HCT116 (cell line): ENCODE results near the gene TEAD1. TPM values are rescaled to one million over a fixed set of nuclear protein-coding genes. Genes with fewer than 3 reads are reported as not detected.

ENCODE experiments used
- ATAC-seq: fragments of 200-7000 bp; cut with Tn5 transposase; 2 replicates; pipeline ENCODE4 v1.9.1; 2020; ENCODE audit warnings: mild to moderate bottlenecking, moderate library complexity
- BruUV-seq: library from RNA; stranded (reverse); fragments of 400-500 nt; replicated peaks from 2 replicates; lab custom pipeline; 2021; lab: Mats Ljungman, UMichigan
- CTCF ChIA-PET: fragments of 300-600 bp; sonication (Branson Sonifier 250); formaldehyde crosslinking; loops from one replicate; lab custom pipeline; 2021; ENCODE audit warnings: antibody characterized with exemption; lab: Charles Lee
- POLR2A ChIA-PET: fragments of 300-600, 350-600 bp; sonication (Branson Sonifier 250); formaldehyde crosslinking; loops from one replicate; lab custom pipeline; 2021; ENCODE audit warnings: antibody characterized with exemption; lab: Charles Lee
- RAD21 ChIA-PET, 2 experiments: fragments of 300-600 bp; sonication (Branson Sonifier 250); formaldehyde crosslinking; loops; one replicate each; lab custom pipeline; 2023; ENCODE audit warnings: low total read pairs in 2 of 2; ENCODE audit not compliant: uncharacterized antibody in 2 of 2, unreplicated experiment in 2 of 2, low non-redundant PET in 1 of 2; lab: Charles Lee
- DNase-seq: peaks from one replicate; pipeline ENCODE4 v3.0.0-alpha.2; 2010; ENCODE audit warnings: low read depth, low spot score
- H2AFZ ChIP-seq: fragments of 200-600 bp; shearing (Covaris generic), sonication (generic); 2 replicates; pipeline ENCODE4 v1.6.1; 2017; ENCODE audit warnings: low read depth, mixed run types, mixed read lengths, antibody characterized with exemption, low read length; ENCODE audit not compliant: poor library complexity, severe bottlenecking
- H3K27ac ChIP-seq: 2 replicates; pipeline ENCODE4 v1.5.1; 2012; ENCODE audit warnings: low read depth, low read length
- H3K27me3 ChIP-seq: fragments of 200-600 bp; sonication (generic); 2 replicates; pipeline ENCODE4 v1.6.1; 2016; ENCODE audit warnings: mixed run types, low read length, mixed read lengths; ENCODE audit not compliant: insufficient read depth
- H3K36me3 ChIP-seq, 2 experiments: fragments of 200-500 bp in 1 of 2; fragments of 200-600 bp in 1 of 2; sonication (Bioruptor generic) in 1 of 2; sonication (generic) in 1 of 2; 2 replicates each; pipeline versions ENCODE4 v1.5.1 to v1.6.1; 2014 to 2016; ENCODE audit warnings: low read length in 2 of 2, inconsistent platforms in 1 of 2, mixed read lengths in 1 of 2, mixed run types in 1 of 2; ENCODE audit not compliant: insufficient read depth in 2 of 2, control insufficient read depth in 1 of 2
- H3K4me1 ChIP-seq, 2 experiments: fragments of 200-600 bp in 1 of 2; sonication (generic) in 1 of 2; 2 replicates each; pipeline versions ENCODE4 v1.5.1 to v1.6.1; 2012 to 2017; ENCODE audit warnings: low read length in 2 of 2, inconsistent platforms in 1 of 2, mild to moderate bottlenecking in 1 of 2, mixed read lengths in 1 of 2, mixed run types in 1 of 2, moderate library complexity in 1 of 2; ENCODE audit not compliant: insufficient read depth in 2 of 2, control insufficient read depth in 1 of 2
- H3K4me2 ChIP-seq: fragments of 200-600 bp; sonication (generic); 2 replicates; pipeline ENCODE4 v1.6.1; 2017; ENCODE audit warnings: mixed run types, low read length, mixed read lengths
- H3K4me3 ChIP-seq, 2 experiments: fragments of 200-600 bp in 1 of 2; sonication (generic) in 1 of 2; replicated peaks in 1 of 2; 2 replicates each; pipeline ENCODE4 v1.5.1; 2011 to 2016; ENCODE audit warnings: low read length in 2 of 2, control low read depth in 1 of 2, low read depth in 1 of 2, mild to moderate bottlenecking in 1 of 2, mixed read lengths in 1 of 2, mixed run types in 1 of 2
- H3K79me2 ChIP-seq: fragments of 200-600 bp; sonication (generic); 2 replicates; pipeline ENCODE4 v1.6.1; 2017; ENCODE audit warnings: mild to moderate bottlenecking, mixed run types, low read length, moderate library complexity, mixed read lengths; ENCODE audit not compliant: insufficient read depth
- H3K9ac ChIP-seq: fragments of 200-600 bp; sonication (generic); 2 replicates; pipeline ENCODE4 v1.6.1; 2016; ENCODE audit warnings: low read length, mixed read lengths
- H3K9me2 ChIP-seq: fragments of 200-600 bp; sonication (generic), shearing (Covaris generic); 2 replicates; pipeline ENCODE4 v1.6.1; 2017; ENCODE audit warnings: mixed run types, mild to moderate bottlenecking, moderate library complexity; ENCODE audit not compliant: insufficient read depth
- H3K9me3 ChIP-seq, 2 experiments: fragments of 200-500 bp in 1 of 2; fragments of 200-600 bp in 1 of 2; sonication (Bioruptor generic) in 1 of 2; sonication (generic) in 1 of 2; 2 replicates each; pipeline ENCODE4 v1.6.1; 2014 to 2017; ENCODE audit warnings: low read length in 2 of 2, mixed read lengths in 2 of 2, inconsistent platforms in 1 of 2, low read depth in 1 of 2, mild to moderate bottlenecking in 1 of 2, mixed run types in 1 of 2, moderate library complexity in 1 of 2; ENCODE audit not compliant: control insufficient read depth in 1 of 2, insufficient read depth in 1 of 2
- H4K20me1 ChIP-seq: fragments of 200-600 bp; sonication (generic), shearing (Covaris generic); 2 replicates; pipeline ENCODE4 v1.6.1; 2017; ENCODE audit warnings: mixed run types, mild to moderate bottlenecking, moderate library complexity; ENCODE audit not compliant: insufficient read depth
- ATF3 ChIP-seq: IDR thresholded peaks from 2 replicates; pipeline ENCODE4 v1.6.1; 2012
- CBX3 ChIP-seq: IDR thresholded peaks from 2 replicates; pipeline ENCODE4 v1.6.1; 2012; ENCODE audit warnings: low read depth
- CTCF ChIP-seq, 3 experiments: fragments of 200-600 bp in 1 of 3; sonication (generic) in 1 of 3; IDR thresholded peaks in 2 of 3; conservative IDR thresholded peaks in 1 of 3; 2 replicates each; pipeline ENCODE4 v1.5.1; 2012 to 2017; ENCODE audit warnings: low read depth in 2 of 3, low read length in 2 of 3, antibody characterized with exemption in 1 of 3, borderline replicate concordance in 1 of 3, control low read depth in 1 of 3, mild to moderate bottlenecking in 1 of 3, mixed read lengths in 1 of 3, mixed run types in 1 of 3, moderate library complexity in 1 of 3; ENCODE audit not compliant: insufficient read depth in 1 of 3
- EGR1 ChIP-seq: IDR thresholded peaks from 2 replicates; pipeline ENCODE4 v1.6.1; 2012; ENCODE audit warnings: low read depth
- ELF1 ChIP-seq: IDR thresholded peaks from 2 replicates; pipeline ENCODE4 v1.6.1; 2012; ENCODE audit warnings: low read depth, borderline replicate concordance
- FOSL1 ChIP-seq: IDR thresholded peaks from 2 replicates; pipeline ENCODE4 v1.6.1; 2012; ENCODE audit warnings: low read depth
- JUND ChIP-seq: IDR thresholded peaks from 2 replicates; pipeline ENCODE4 v1.6.1; 2012
- MAX ChIP-seq: IDR thresholded peaks from 2 replicates; pipeline ENCODE4 v1.6.1; 2012
- POLR2A ChIP-seq: IDR thresholded peaks from 2 replicates; pipeline ENCODE4 v1.7.0; 2011; ENCODE audit warnings: borderline replicate concordance; ENCODE audit not compliant: insufficient read depth, insufficient read length; ENCODE audit errors: extremely low read depth
- POLR2AphosphoS5 ChIP-seq: IDR thresholded peaks from 2 replicates; pipeline ENCODE4 v1.6.1; 2011; ENCODE audit warnings: mild to moderate bottlenecking, low read depth, low read length, moderate library complexity
- RAD21 ChIP-seq: IDR thresholded peaks from 2 replicates; pipeline ENCODE4 v1.6.1; 2012; ENCODE audit warnings: low read depth, mild to moderate bottlenecking
- REST ChIP-seq: IDR thresholded peaks from 2 replicates; pipeline ENCODE4 v1.6.1; 2012; ENCODE audit warnings: low read depth
- SIN3A ChIP-seq: IDR thresholded peaks from 2 replicates; pipeline ENCODE4 v1.6.1; 2012; ENCODE audit warnings: low read depth
- SRF ChIP-seq: IDR thresholded peaks from 2 replicates; pipeline ENCODE4 v1.6.1; 2012; ENCODE audit warnings: low read depth
- TCF7L2 ChIP-seq: IDR thresholded peaks from 2 replicates; pipeline ENCODE4 v1.7.0; 2011; ENCODE audit warnings: borderline replicate concordance, inconsistent platforms; ENCODE audit not compliant: insufficient read depth, insufficient read length; ENCODE audit errors: extremely low read depth
- YY1 ChIP-seq: IDR thresholded peaks from 2 replicates; pipeline ENCODE4 v1.6.1; 2011; ENCODE audit warnings: low read length, low read depth, moderate library complexity, mild to moderate bottlenecking; ENCODE audit not compliant: insufficient replicate concordance; ENCODE audit errors: extremely low read depth
- ZFX ChIP-seq: fragments of 450-650 bp; IDR thresholded peaks from 2 replicates; pipeline ENCODE4 v1.6.1; 2017
- ZNF274 ChIP-seq: fragments of 200-500 bp; sonication (Bioruptor generic); IDR thresholded peaks from 2 replicates; pipeline ENCODE4 v1.6.1; 2014; ENCODE audit warnings: mild to moderate bottlenecking, low read depth, low read length, inconsistent platforms
- intact Hi-C: fragments of 100-400 bp; cut with micrococcal nuclease; formaldehyde crosslinking; loops from 2 replicates; pipeline ENCODE4 v1.10.0; 2022
- total RNA-seq: library from RNA; stranded (reverse); gene quantifications from one replicate; pipeline ENCODE4 v1.2.1, GENCODE V29; 2021; ENCODE audit not compliant: unreplicated experiment
- TF ChIP-seq, protein P1 (sequence below): IDR thresholded peaks from 2 replicates; pipeline ENCODE4 v1.6.1; 2011; ENCODE audit warnings: mild to moderate bottlenecking, low read length, moderate library complexity; ENCODE audit not compliant: insufficient replicate concordance; ENCODE audit errors: extremely low read depth

Gene TEAD1
- total RNA-seq, 1 experiment from 2014 or later, result 103 TPM

DNA sequence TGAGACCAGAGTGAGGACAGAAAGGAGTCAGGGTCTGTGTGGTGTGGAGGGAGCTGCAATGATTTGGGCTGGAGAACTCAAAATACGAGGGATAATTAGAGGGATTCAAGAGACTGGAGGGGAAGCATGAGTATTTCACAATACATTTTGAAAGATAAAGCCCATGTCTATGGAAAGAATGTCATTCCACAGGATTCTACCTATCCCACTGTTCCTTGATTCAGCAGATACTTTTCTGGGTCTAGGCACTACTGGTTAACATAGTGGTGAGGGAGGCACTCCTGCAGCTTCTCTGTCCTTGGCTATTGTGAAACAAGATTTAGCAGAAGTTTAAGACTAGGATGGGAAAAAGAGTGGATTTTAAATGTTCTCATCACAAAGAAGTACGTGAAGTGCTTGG is 262.0 kb downstream of the TEAD1 start:
- Histone ChIP-seq H3K4me2 (no peak overlapping the region), H2AFZ (no peak overlapping the region), H3K9me2 (no peaks in the 10 kb centered on the region), H3K79me2 (no peaks in the 10 kb centered on the region), H3K4me3 (no peak overlapping the region), H4K20me1 (peaks cover 5% of the 10 kb centered on the region; the same call in 1 of the 2 replicates), H3K36me3 (peaks cover 9 to 10% of the 10 kb centered on the region in 2 experiments), H3K4me1 (no peaks in the 10 kb centered on the region), H3K27me3 (no peaks in the 10 kb centered on the region), H3K9me3 (no peaks in the 10 kb centered on the region), H3K9ac (no peak overlapping the region)
- RAD21 ChIA-PET, result no interaction called here
- POLR2A ChIA-PET, result no interaction called here
- intact Hi-C loops, result no loop called here
- BruUV-seq, result no TSS peak
- no peak for ATAC-seq
- CTCF ChIA-PET, result no interaction called here
- no peak for TF ChIP-seq POLR2A
- TF ChIP-seq TCF7L2, result no peak
- TF ChIP-seq ATF3, result no peak
- TF ChIP-seq ELF1, result no peak
- TF ChIP-seq, protein P1, sequence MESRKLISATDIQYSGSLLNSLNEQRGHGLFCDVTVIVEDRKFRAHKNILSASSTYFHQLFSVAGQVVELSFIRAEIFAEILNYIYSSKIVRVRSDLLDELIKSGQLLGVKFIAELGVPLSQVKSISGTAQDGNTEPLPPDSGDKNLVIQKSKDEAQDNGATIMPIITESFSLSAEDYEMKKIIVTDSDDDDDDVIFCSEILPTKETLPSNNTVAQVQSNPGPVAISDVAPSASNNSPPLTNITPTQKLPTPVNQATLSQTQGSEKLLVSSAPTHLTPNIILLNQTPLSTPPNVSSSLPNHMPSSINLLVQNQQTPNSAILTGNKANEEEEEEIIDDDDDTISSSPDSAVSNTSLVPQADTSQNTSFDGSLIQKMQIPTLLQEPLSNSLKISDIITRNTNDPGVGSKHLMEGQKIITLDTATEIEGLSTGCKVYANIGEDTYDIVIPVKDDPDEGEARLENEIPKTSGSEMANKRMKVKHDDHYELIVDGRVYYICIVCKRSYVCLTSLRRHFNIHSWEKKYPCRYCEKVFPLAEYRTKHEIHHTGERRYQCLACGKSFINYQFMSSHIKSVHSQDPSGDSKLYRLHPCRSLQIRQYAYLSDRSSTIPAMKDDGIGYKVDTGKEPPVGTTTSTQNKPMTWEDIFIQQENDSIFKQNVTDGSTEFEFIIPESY, result no peak
- TF ChIP-seq SRF, result no peak
- no peak for TF ChIP-seq ZFX
- no peak for TF ChIP-seq JUND
- TF ChIP-seq FOSL1, result no peak
- no peak for TF ChIP-seq SIN3A
- no peak for TF ChIP-seq CTCF (IDR thresholded peaks at IDR 0.05 in 2 of 3, conservative IDR thresholded peaks at IDR 0.05 in 1 of 3; ENCODE audit: borderline replicate concordance in 1 of 3, insufficient read depth in 1 of 3, low read depth in 2 of 3, low read length in 2 of 3)
- TF ChIP-seq MAX, result no peak
- TF ChIP-seq YY1, result no peak
- TF ChIP-seq RAD21, result no peak
- TF ChIP-seq POLR2AphosphoS5, result no peak
- TF ChIP-seq REST, result no peak
- TF ChIP-seq ZNF274, result no peak
- no peak for TF ChIP-seq EGR1
- TF ChIP-seq CBX3, result no peak
- TF ChIP-seq, all 23 proteins: peak for 0
- no peak overlapping the region for H3K27ac ChIP-seq
- DNase-seq, result no peak
